Upper lobe of left lung (tissue), 4 donors: ENCODE measurements around the gene DHRS4L2.
"Not testable (repeated sequence)": the region's sequence is repeated elsewhere in the genome, so short reads cannot be mapped to it uniquely, and the experiment has no call there.

Experiments
- CTCF ChIP-seq, 6 experiments: fragments of 450-650 bp in 4 of 6; fragments of 200-600 bp in 2 of 6; sonication (generic) in 2 of 6; IDR thresholded peaks; one replicate each; pipeline ENCODE4 v1.5.1; 2016 to 2019; ENCODE audit warnings: antibody characterized with exemption in 6 of 6
- POLR2A ChIP-seq, 4 donors: fragments of 450-650 bp; IDR thresholded peaks; one replicate each; pipeline ENCODE4 v1.5.1; 2016 to 2017; ENCODE audit warnings: antibody characterized with exemption in 4 of 4, mild to moderate bottlenecking in 2 of 4

DNA sequence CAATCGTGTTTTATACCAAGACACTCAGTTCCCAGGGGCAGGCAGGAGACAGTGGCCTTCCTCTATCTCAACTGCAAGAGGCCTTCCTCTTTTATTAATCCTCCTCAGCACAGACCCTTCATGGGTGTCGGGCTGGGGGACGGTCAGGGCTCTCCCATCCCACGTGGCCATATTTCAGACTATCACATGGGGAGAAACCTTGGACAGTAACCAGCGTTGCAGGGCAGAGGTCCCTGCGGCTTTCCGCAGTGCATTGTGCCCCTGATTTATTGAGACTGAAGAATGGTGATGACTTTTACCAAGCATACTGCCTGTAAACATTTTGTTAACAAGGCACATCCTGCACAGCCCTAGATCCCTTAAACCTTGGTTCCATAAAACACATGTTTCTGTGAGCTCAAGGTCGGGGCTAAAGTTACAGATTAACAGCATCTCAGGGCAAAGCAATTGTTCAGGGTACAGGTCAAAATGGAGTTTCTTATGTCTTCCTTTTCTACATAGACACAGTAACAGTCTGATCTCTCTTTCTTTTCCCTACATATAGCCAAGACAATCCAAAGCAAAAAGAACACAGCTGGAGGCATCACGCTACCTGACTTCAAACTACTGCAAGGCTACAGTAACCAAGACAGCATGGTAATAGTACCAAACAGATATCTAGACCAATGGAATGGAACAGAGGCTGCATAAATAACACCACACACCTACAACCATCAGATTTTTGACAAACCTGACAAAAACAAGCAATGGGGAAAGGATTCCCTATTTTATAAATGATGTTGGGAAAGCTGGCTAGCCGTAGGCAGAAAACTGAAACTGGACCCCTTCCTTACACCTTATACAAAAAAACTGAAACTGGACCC is 6.5 kb upstream of the DHRS4L2 start:
- not testable (repeated sequence) for TF ChIP-seq CTCF, POLR2A (IDR thresholded peaks at IDR 0.05)
